HG03520 (cell line): ENCODE data around the gene ZNF543.
"Not testable (repeated sequence)": the region's sequence is repeated elsewhere in the genome, so short reads cannot be mapped to it uniquely, and the experiment has no call there.

ENCODE experiments used
- ATAC-seq: cut with Tn5 transposase; IDR thresholded peaks from one replicate; pipeline ENCODE4 v1.9.1; 2021; ENCODE audit warnings: mild to moderate bottlenecking, moderate library complexity; ENCODE audit not compliant: unreplicated experiment

The ZNF543 gene

DNA sequence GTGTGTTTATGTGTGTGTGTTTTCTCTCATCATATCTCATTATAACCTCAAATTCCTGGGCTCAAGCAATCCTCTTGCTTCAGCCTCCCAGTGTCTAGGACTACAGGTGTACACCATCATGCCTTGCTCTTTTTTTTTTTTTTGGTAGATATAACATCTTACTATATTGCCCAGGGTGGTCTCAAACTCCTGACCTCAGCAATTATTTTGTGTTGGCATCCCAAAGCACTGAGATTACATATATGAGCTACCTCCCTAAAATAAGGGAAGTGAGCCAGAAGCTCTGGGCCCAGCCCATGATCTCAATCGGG, 448 bp upstream of the ZNF543 start:
- no peak for ATAC-seq

DNA sequence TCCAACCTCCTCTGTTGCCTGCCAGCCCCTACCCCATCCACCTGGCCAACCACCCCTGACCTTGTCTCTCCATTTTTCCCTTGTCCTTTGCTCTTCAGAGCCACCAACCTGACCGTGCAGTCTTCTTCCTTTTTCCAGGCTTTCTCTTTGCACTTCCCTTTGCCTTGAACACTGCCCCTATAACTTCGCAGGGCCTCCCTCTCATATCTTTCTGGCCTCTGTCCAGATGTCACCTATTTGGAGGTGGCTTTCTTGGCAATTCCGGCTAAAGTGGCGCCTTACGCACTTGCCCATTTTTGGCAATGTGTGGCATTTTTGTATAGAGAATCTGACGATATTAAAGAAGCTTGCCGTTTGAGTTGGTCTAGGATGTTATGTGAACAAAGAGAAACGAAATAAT, 844 bp downstream of the ZNF543 start:
- no peak for ATAC-seq

DNA sequence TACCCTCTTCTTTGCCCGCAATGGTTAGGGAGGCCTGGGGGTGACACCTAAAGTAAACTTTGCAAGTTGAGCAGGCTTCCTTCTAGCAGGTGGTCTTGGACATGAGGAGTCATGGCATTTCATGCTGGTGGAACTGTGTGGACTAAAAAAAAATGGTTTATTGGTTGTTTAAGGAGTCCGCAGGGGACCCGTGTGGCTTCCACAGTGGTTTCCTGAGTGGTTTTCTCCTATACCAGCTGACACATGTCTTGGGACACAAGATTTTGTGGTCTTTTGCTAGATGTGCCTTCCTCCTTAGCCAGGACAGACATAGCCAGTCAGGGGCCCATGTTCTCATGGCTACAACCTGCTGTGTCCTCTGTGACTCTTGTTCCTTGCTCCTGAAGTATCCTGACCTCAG, 1.5 kb downstream of the ZNF543 start:
- ATAC-seq = no peak

DNA sequence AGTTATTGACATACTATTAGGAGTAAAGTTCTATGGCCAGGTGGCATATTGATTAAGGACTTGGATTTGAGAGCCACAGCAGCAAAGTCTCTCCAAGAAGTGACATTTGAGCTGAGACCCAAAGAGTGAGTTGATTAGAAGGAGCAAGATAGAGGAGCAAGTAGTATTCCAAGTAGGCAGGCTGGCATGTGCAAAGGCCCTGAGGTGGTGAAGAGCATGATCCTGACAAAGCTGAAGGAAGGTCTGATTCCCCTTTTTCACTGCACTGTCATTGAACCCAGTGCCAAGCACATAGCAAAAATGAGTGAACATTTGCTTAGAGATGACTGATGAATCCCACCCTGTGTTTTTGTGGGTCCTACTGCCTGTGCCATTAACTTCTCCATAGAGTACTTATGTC, 4.7 kb downstream of the ZNF543 start:
- no peak for ATAC-seq

DNA sequence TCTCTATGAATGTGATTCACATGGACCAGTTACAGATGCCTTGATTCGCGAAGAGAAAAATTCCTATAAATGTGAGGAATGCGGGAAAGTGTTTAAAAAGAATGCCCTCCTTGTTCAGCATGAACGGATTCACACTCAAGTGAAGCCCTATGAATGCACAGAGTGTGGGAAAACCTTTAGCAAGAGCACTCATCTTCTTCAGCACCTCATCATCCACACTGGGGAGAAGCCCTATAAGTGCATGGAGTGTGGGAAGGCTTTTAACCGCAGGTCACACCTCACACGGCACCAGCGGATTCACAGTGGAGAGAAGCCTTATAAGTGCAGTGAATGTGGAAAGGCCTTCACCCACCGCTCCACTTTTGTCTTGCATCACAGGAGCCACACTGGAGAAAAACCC, 7.7 kb downstream of the ZNF543 start:
- ATAC-seq = no peak

DNA sequence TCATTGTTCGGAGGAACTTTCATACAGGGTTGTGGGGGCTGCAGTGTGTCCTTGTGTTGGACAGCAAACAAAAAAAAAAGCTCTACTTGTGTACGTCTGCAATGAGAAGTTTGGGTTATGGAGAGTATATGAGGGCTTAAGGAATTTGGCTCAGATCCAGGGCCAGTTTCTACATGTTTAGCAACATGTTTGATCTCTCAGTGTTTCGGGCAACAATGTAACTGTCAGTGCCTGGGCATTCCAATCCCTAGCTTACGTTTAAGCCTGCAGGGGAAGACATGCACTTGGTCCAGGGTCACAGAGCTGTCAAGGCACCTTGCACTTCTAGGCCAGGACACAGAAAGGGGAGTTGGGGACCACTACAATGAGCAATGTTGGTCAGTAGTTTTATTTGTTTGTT, 13.9 kb downstream of the ZNF543 start:
- ATAC-seq = no peak

DNA sequence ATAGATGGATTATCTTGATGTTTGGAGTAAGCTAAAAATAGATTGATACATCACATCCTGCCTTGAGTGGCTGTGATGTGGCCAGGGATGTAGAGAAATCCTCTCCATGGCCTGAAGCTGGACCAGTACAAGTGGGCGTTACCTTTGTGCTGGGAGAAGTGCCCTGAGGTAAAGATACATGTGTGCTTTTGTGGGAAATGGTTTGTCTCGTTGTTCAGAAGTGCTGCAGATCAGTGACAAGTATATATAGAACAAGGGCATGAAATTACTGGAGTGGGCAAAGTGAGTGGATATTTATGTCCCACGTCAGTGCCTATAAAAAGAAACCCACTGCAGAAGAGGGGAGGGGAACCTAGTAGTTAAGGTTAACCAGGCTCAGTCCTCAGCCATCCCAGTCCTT, 18.6 kb downstream of the ZNF543 start:
- no peak for ATAC-seq

DNA sequence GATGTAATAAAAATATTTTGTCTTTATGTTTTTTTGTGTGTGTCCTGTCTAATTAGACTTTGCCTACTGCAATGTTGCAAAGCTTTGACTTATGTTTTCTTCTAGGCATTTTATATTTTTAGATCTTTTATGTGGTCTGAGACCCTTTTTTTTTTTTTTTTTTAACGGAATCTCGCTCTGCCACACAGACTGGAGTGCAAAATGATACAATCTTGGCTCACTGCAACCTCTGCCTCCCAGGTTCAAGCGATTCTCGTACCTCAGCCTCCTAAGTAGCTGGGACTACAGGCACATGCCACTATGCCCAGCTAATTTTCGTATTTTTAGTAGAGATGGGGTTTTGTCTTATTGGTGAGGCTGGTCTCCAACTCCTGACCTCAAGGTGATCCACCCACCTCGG, 22.3 kb downstream of the ZNF543 start:
- no peak for ATAC-seq

DNA sequence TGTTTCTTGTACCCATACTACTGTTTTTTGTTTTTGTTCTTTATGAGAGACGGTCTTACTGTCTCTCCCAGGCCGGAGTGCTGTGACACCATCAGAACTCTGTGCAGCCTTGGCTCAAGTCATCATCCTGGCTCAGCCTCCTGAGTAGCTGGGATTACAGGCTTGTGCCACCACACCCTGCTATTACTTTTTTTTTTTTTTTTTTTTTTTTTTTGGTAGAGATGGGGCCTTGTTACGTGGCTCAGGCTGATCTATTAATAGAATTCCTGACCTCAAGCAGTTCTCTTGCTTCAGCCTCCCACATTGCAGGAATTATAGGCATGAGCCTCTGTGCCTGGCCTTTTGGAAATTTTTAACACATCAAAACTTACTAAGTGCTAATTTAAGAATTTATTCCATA, 27.9 kb downstream of the ZNF543 start:
- ATAC-seq = no peak

DNA sequence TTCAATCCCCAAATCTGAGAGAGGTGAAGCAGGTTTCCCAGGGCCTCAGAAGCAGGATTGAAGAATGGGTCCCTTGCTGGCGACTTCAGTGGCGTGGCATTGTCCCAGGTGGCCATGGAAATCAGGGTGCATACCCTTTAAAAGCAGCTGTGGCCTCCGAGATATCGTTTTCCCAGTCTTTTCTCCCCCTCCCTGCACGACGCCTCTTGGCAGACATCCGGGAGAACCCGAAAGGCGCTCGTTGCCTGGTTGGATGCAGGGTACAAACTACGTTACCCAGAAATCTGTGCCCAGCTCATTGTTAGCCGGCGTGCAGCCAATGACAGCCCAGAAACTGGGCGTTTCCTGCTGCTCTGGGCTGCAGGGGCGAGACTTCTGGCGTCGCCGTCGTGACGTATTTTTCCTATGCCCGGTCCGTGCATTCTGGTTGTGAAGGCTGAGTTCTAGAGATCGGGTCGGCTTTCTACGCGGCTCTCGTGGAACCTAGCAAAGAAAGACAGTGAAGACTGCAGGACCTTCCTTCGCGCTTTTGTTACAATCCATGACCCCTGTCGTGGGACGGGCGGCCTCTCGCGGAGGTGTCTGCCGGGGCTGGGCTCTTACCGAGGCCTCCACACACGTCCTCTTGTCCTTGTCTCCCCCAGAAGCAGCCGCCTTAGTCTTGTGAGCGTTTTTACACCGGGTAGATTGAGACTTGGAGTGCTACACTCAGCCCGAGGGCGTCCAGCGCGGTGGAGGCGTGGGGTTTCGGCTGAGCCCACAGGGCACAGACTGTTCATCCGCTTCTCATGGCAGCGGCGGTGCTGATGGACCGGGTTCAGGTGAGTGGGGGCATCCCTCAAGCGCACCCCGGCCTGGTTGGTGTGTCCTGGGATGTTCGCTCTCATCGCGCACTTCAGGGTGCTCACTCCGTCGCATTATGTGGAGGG, 30.9 kb downstream of the ZNF543 start, which contains the start of gene ZNF304:
ZNF304 (plus strand) TSS at position 395 of the 929 bp plus-strand sequence; CDS start at position 789, 394 bp downstream.
- ATAC-seq = peak; percentile 89

DNA sequence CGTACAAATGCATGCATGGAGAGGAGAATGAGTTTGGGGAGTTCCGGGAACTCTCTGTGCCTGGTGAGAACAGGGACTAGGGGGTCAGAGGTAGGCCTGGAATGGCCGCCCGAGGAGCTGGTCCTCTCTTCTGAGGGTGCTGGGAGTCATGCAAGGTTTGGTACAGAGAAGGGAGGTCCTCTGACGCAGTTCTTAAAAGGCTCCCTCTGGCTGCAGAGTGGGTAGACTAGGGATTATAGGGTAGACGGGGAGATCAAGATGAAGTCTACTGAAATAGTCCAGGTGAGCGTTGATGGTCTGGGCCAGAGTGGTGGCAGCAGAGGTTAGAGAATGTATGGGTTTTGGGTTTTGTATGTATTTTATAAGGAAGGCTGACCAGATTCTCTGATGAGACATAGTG, 31.6 kb downstream of the ZNF543 start:
- ATAC-seq = no peak

DNA sequence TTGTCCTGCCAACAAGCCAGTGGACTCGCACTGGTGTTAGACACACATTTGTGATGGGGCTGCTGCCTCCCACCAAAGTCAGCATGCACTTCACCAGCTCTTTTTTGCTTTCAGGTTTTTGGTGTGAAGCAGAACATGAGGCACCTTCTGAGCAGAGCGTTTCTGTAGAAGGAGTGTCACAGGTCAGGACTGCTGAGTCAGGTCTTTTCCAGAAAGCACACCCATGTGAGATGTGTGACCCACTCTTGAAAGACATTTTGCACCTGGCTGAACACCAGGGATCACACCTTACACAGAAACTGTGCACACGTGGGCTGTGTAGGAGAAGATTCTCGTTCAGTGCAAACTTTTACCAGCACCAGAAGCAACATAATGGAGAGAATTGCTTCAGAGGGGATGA, 35.6 kb downstream of the ZNF543 start:
- no peak for ATAC-seq

DNA sequence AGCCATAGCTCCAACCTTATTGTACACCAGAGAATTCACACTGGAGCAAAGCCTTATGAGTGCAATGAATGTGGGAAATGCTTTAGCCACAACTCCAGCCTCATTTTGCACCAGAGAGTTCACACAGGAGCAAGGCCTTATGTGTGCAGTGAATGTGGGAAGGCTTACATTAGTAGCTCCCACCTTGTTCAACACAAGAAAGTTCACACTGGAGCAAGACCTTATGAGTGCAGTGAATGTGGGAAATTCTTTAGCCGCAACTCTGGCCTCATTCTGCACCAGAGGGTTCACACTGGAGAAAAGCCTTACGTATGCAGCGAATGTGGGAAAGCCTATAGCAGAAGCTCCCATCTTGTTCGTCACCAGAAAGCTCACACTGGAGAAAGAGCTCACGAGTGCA, 37.1 kb downstream of the ZNF543 start:
- no peak for ATAC-seq

DNA sequence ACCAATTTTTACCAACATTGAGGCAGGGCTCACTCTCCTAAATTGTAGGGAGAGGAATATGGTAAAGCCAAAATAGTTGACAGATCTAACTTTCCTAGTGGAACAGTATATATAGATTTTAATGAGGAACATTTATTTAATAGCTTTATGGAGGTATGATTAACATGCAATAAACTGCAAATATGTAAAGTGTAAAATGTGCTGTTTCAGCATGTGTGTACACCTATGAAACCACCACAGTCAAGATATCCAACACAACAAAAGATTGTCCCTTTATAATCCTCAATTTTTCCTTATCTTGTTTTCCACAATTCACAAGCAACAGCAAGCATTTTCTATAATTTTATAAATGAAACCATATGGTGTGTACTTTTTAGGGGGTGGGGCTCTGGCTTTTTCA, 39.0 kb downstream of the ZNF543 start:
- ATAC-seq = no peak

DNA sequence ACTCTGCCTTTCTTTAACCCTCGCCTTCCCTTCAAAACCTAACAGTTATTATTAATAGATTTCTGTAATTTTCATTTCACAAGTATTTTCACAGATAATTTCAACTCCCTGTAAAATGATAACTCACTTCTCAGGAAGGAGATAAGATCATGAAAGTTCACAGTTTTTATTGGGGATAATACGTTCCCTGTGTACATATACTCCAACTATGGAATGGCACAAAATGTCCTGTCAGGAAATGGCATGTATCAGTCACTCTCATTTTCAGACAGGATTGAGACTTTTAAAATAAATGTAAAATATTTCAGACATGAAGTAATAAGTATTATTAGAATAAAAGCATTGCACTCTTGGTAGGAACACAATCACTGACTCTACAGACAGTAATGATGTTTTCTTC, 42.1 kb downstream of the ZNF543 start:
- no peak for ATAC-seq

DNA sequence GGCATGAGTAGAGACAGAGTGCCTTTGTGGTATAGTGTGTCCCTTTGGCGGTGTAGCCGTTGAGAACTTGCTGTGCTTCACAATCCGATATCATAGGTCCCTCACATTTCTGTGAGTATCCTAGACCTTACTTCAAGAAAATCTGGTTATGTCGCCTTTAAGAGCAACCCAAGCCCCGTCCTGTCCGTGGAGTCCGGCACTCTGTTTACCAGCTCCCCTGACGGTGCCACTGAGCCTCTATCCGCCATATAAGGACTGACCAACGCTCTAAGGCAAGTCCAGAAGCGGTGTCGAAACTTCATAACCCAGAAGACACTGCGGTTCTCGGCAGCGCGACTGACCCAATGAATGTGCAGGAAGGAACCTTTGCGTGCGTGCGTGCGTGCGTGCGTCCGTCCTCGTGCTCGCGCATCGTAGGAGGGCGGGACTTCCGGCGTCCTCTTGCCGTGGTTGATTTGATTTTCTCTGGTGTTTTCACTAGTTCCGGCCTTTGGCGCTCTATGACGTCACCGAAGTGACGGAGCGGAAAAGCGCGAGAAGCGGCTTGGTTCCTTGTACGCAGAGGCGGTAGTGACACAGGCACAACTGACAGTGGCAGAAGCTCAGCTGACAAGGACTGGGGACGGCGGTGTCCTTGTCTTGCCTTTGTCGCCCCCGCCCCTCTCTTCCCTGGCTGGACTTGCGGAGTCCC, 42.9 kb downstream of the ZNF543 start, which contains the start of the genes TRAPPC2B and ZNF547:
TRAPPC2B (plus strand) TSS at position 555 of the 691 bp plus-strand sequence. CDS start 1,283 bp downstream, outside the sequence.
ZNF547 (plus strand) TSS at position 555 of the 691 bp plus-strand sequence. CDS start 5,005 bp downstream, outside the sequence.
- peak; percentile 91 for ATAC-seq

DNA sequence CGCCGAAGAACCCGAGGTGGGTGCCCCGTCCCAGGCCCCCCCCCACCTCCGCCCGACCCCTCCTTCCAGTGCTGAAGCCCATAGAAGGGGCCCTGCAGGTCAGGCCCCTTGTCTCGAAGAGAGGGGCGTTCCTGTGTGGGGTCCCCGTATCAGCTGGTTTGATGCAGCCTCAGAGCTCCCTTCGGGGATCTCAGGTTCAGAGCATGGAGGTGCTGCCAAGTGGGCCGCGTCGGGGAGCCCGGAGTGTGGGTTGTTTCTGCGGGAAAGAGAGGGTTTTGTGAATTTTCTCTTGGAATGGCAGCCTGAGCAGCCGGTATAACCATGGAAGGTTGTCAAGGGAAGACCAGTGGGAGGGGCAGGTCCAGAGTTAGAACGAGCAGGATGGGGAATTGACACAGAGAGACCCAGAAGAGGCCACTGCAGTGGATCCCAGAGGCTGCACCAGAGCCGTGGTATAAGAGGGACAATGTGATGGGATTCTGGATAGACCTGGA, 43.5 kb downstream of the ZNF543 start:
- ATAC-seq = no peak

DNA sequence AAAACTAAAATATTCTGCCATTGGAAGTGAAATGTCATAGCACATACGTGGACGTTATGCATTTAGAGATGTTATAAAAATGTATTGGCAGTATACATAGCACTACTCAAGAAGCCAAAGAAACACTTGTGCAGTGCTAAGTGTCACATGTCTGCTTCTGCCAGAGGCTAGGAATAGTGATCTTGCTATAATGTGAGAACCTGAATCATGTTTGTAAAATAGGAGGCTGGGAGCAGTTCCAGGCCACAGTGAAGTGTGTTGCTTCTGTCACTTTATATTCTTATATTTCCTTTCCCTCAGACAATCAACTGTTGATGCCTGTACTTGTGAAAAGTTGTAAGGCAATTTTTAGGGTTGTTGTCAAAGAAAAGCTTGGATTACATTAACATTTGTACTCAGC, 46.5 kb downstream of the ZNF543 start:
- no peak for ATAC-seq

DNA sequence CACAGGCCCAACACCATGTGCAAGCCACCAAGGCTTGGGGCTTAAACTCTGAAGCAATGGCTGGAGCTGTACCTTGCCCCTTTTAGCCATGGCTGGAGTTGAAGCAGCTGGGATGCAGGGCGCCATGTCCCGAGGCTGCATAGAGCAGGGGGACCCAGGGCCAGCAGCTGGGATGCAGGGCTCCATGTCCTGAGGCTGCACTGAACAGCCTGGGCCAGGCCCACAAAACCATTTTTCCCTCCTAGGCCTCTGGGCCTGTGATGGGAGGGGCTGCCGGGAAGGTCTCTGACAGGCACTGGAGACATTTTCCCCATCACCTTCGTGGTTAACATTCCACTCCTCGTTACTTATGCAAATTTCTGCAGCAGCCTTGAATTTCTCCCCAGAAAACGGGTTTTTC, 53.9 kb downstream of the ZNF543 start:
- no peak for ATAC-seq

DNA sequence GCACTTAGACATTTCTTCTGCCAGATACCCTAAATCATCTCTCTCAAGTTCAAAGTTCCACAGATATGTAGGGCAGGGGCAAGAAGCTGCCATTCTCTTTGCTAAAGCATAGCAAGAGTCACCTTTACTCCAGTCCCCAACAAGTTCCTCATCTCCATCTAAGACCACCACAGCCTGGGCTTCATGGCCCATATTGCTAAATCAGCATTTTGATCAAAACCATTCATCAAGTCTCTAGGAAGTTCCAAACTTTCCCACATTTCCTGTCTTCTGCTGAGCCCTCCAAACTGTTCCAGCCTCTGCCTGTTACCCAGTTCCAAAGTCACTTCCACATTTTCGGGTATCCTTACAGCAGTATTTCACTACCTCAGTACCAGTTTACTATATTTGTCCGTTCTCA, 54.4 kb downstream of the ZNF543 start:
- ATAC-seq = not testable (repeated sequence)

DNA sequence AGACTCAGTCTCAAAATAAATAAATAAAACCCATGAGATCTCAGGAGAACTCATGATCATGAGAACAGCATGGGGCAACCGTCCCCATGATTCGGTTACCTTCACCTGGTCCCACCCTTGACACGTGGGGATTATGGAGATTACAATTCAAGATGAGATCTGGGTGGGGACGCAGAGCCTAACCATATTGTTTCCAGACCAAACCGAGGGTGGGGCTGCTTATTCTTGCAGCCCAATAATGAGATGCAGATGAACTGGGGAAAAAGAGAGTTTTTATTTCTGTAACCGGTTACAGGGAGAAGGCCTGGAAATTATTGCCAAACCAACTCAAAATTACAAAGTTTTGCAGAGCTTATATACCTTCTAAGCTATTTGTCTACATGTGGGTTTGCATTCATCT, 55.9 kb downstream of the ZNF543 start:
- no peak for ATAC-seq
